ENCODE results near the gene C1orf146.

DNA sequence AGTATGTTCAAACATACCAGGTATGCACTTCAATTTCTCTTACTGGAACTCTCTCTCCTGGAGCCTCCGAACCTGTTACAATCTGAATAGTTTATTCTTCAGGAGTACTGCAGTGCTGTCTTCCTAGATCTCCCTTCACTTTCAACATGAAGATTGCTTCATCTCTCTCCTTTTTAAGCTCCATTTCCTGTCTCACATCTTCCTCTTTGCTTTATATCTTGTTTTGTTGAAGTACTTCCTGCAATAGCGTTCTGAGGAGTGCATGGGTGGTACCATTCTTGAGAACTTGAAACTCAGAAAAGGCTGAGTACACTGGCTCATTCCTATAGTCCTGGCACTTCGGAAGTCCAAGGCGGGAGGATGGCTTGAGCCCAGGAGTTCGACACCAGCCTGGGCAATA is 15.7 kb upstream of the C1orf146 start:
- no peak for TF ChIP-seq EZH2 (IDR thresholded peaks at IDR 0.05; ENCODE audit: borderline replicate concordance)
- TF ChIP-seq, protein P1, sequence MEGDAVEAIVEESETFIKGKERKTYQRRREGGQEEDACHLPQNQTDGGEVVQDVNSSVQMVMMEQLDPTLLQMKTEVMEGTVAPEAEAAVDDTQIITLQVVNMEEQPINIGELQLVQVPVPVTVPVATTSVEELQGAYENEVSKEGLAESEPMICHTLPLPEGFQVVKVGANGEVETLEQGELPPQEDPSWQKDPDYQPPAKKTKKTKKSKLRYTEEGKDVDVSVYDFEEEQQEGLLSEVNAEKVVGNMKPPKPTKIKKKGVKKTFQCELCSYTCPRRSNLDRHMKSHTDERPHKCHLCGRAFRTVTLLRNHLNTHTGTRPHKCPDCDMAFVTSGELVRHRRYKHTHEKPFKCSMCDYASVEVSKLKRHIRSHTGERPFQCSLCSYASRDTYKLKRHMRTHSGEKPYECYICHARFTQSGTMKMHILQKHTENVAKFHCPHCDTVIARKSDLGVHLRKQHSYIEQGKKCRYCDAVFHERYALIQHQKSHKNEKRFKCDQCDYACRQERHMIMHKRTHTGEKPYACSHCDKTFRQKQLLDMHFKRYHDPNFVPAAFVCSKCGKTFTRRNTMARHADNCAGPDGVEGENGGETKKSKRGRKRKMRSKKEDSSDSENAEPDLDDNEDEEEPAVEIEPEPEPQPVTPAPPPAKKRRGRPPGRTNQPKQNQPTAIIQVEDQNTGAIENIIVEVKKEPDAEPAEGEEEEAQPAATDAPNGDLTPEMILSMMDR (IDR thresholded peaks at IDR 0.05; ENCODE audit: poor library complexity), result no peak

Data from hepatocyte (in vitro differentiated cells).